Neural cell (in vitro differentiated cells): ENCODE results near the gene PTPRR. TPM values are rescaled to one million over a fixed set of nuclear protein-coding genes. Genes with fewer than 3 reads are reported as not detected.

Experiments
- H2AFZ ChIP-seq: fragments of 200-600, 300-800 bp; sonication (generic), shearing (Covaris generic); 2 replicates; pipeline ENCODE4 v1.6.0; 2014; ENCODE audit warnings: low read depth, mild to moderate bottlenecking, antibody characterized with exemption, low read length, moderate library complexity
- H3F3A ChIP-seq: fragments of 200-600 bp; shearing (Covaris generic); 2 replicates; pipeline ENCODE4 v1.6.1; 2016; ENCODE audit warnings: mild to moderate bottlenecking, moderate library complexity, mixed read lengths, antibody characterized with exemption, low read length; ENCODE audit not compliant: insufficient read depth, poor library complexity, severe bottlenecking
- H3K27ac ChIP-seq: fragments of 200-600, 300-800 bp; sonication (generic), shearing (Covaris generic); 2 replicates; pipeline ENCODE4 v1.5.1; 2014; ENCODE audit warnings: mild to moderate bottlenecking, low read length, moderate library complexity
- H3K27me3 ChIP-seq: fragments of 300-800, 200-600 bp; sonication (generic), shearing (Covaris generic); 2 replicates; pipeline ENCODE4 v1.6.0; 2014; ENCODE audit warnings: mild to moderate bottlenecking, low read depth, low read length, moderate library complexity; ENCODE audit not compliant: insufficient read depth
- H3K36me3 ChIP-seq: fragments of 300-800, 200-600 bp; sonication (generic), shearing (Covaris generic); 2 replicates; pipeline ENCODE4 v1.5.1; 2014; ENCODE audit warnings: mild to moderate bottlenecking, antibody characterized with exemption, low read length, moderate library complexity; ENCODE audit not compliant: insufficient read depth
- H3K4me2 ChIP-seq: fragments of 300-800, 200-600 bp; sonication (generic), shearing (Covaris generic); 2 replicates; pipeline ENCODE4 v1.6.0; 2014; ENCODE audit warnings: mild to moderate bottlenecking, low read length
- H3K4me3 ChIP-seq: fragments of 300-800, 200-600 bp; sonication (generic), shearing (Covaris generic); 2 replicates; pipeline ENCODE4 v1.5.1; 2014; ENCODE audit warnings: mild to moderate bottlenecking, low read length, moderate library complexity
- H3K79me2 ChIP-seq: fragments of 200-600 bp; shearing (Covaris generic); replicated peaks from 2 replicates; pipeline ENCODE4 v1.6.0; 2014; ENCODE audit warnings: mild to moderate bottlenecking, low read length, moderate library complexity; ENCODE audit not compliant: insufficient read depth
- H3K9ac ChIP-seq: fragments of 300-800, 200-600 bp; sonication (generic), shearing (Covaris generic); 2 replicates; pipeline ENCODE4 v1.6.1; 2016; ENCODE audit warnings: mild to moderate bottlenecking, low read length, mixed read lengths
- H3K9me2 ChIP-seq: fragments of 200-600 bp; shearing (Covaris generic); 2 replicates; pipeline ENCODE4 v1.6.1; 2016; ENCODE audit warnings: mild to moderate bottlenecking, low read length, mixed read lengths; ENCODE audit not compliant: insufficient read depth
- H3K9me3 ChIP-seq: fragments of 200-600, 300-800 bp; sonication (generic), shearing (Covaris generic); 2 replicates; pipeline ENCODE4 v1.6.1; 2016; ENCODE audit warnings: mild to moderate bottlenecking, mixed run types, low read length, moderate library complexity, mixed read lengths
- H4K20me1 ChIP-seq: fragments of 200-600 bp; shearing (Covaris generic); 2 replicates; pipeline ENCODE4 v1.6.1; 2016; ENCODE audit warnings: mild to moderate bottlenecking, mixed run types; ENCODE audit not compliant: insufficient read depth
- EP300 ChIP-seq: fragments of 450-650 bp; conservative IDR thresholded peaks from 2 replicates; pipeline ENCODE4 v1.6.1; 2014; ENCODE audit warnings: antibody characterized with exemption, mild to moderate bottlenecking, moderate library complexity; ENCODE audit not compliant: poor library complexity, severe bottlenecking
- EZH2 ChIP-seq: fragments of 200-600, 300-800 bp; shearing (Covaris generic), sonication (generic); IDR thresholded peaks from 2 replicates; pipeline ENCODE4 v1.6.1; 2014; ENCODE audit warnings: antibody characterized with exemption, low read length, borderline replicate concordance, mild to moderate bottlenecking; ENCODE audit not compliant: insufficient read depth, poor library complexity, severe bottlenecking
- MXI1 ChIP-seq: fragments of 450-650 bp; conservative IDR thresholded peaks from 2 replicates; pipeline ENCODE4 v1.6.1; 2014; ENCODE audit warnings: antibody characterized with exemption, mild to moderate bottlenecking; ENCODE audit not compliant: poor library complexity, severe bottlenecking
- POLR2AphosphoS5 ChIP-seq: IDR thresholded peaks from 2 replicates; pipeline ENCODE4 v1.6.1; 2012
- RAD21 ChIP-seq: fragments of 450-650 bp; conservative IDR thresholded peaks from 2 replicates; pipeline ENCODE4 v1.6.1; 2014; ENCODE audit warnings: antibody characterized with exemption, mild to moderate bottlenecking, moderate library complexity
- SMC3 ChIP-seq: fragments of 450-650 bp; conservative IDR thresholded peaks from 2 replicates; pipeline ENCODE4 v1.6.1; 2014; ENCODE audit warnings: antibody characterized with exemption, mild to moderate bottlenecking, moderate library complexity; ENCODE audit not compliant: poor library complexity
- TAF1 ChIP-seq: IDR thresholded peaks from 2 replicates; pipeline ENCODE4 v1.6.1; 2012; ENCODE audit warnings: low read depth
- polyA plus RNA-seq: library from polyadenylated mRNA; depleted of rRNA; stranded (reverse); fragments of >200 nt; gene quantifications from 2 replicates; pipeline ENCODE4 v1.2.3, GENCODE V29; 2014
- TF ChIP-seq, protein P1 (sequence below): IDR thresholded peaks from 2 replicates; pipeline ENCODE4 v1.6.1; 2012; ENCODE audit warnings: borderline replicate concordance
- TF ChIP-seq, protein P2 (sequence below): fragments of 450-650 bp; IDR thresholded peaks from 2 replicates; pipeline ENCODE4 v1.5.1; 2014; ENCODE audit warnings: antibody characterized with exemption, mild to moderate bottlenecking, moderate library complexity; ENCODE audit not compliant: poor library complexity, severe bottlenecking

The PTPRR gene
- polyA plus RNA-seq, 1 donor from 2014 or later = 2.2 TPM

DNA sequence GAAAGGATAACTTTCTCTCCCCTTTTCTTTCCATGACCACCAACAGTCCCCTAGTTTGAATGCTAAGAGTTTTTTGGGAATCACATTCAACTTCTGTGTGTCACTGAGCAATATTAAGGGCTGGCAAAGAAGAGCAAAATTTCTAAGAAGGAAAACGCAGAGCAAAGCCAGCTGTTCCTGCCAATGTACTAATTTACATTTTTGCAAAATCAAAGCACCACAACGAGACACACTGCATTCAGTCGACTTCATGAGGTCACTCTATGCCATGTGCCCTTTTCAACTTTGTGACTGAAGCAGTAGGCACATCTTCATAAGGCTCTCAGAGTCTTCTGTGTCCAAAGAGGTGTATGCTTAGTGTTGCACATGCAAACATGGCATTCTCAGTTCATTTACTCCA is 66.4 kb downstream of the PTPRR start:
- no peak overlapping the region for H3K4me2 ChIP-seq
- no peak for TF ChIP-seq TAF1
- no peak for TF ChIP-seq RAD21
- TF ChIP-seq EP300 = no peak
- TF ChIP-seq MXI1 = no peak
- no peak for TF ChIP-seq SMC3
- TF ChIP-seq EZH2 = no peak
- TF ChIP-seq, protein P1, sequence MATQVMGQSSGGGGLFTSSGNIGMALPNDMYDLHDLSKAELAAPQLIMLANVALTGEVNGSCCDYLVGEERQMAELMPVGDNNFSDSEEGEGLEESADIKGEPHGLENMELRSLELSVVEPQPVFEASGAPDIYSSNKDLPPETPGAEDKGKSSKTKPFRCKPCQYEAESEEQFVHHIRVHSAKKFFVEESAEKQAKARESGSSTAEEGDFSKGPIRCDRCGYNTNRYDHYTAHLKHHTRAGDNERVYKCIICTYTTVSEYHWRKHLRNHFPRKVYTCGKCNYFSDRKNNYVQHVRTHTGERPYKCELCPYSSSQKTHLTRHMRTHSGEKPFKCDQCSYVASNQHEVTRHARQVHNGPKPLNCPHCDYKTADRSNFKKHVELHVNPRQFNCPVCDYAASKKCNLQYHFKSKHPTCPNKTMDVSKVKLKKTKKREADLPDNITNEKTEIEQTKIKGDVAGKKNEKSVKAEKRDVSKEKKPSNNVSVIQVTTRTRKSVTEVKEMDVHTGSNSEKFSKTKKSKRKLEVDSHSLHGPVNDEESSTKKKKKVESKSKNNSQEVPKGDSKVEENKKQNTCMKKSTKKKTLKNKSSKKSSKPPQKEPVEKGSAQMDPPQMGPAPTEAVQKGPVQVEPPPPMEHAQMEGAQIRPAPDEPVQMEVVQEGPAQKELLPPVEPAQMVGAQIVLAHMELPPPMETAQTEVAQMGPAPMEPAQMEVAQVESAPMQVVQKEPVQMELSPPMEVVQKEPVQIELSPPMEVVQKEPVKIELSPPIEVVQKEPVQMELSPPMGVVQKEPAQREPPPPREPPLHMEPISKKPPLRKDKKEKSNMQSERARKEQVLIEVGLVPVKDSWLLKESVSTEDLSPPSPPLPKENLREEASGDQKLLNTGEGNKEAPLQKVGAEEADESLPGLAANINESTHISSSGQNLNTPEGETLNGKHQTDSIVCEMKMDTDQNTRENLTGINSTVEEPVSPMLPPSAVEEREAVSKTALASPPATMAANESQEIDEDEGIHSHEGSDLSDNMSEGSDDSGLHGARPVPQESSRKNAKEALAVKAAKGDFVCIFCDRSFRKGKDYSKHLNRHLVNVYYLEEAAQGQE = no peak
- no peak for TF ChIP-seq POLR2AphosphoS5
- TF ChIP-seq, protein P2, sequence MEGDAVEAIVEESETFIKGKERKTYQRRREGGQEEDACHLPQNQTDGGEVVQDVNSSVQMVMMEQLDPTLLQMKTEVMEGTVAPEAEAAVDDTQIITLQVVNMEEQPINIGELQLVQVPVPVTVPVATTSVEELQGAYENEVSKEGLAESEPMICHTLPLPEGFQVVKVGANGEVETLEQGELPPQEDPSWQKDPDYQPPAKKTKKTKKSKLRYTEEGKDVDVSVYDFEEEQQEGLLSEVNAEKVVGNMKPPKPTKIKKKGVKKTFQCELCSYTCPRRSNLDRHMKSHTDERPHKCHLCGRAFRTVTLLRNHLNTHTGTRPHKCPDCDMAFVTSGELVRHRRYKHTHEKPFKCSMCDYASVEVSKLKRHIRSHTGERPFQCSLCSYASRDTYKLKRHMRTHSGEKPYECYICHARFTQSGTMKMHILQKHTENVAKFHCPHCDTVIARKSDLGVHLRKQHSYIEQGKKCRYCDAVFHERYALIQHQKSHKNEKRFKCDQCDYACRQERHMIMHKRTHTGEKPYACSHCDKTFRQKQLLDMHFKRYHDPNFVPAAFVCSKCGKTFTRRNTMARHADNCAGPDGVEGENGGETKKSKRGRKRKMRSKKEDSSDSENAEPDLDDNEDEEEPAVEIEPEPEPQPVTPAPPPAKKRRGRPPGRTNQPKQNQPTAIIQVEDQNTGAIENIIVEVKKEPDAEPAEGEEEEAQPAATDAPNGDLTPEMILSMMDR = no peak
- no peaks in the 10 kb centered on the region for H3K9me3 ChIP-seq
- no peak overlapping the region for H3K4me3 ChIP-seq
- H3K9ac ChIP-seq = no peak overlapping the region
- no peak overlapping the region for H3K27ac ChIP-seq
- no peaks in the 10 kb centered on the region for H3K79me2 ChIP-seq
- no peaks in the 10 kb centered on the region for H3F3A ChIP-seq
- no peaks in the 10 kb centered on the region for H3K9me2 ChIP-seq
- no peaks in the 10 kb centered on the region for H3K36me3 ChIP-seq
- no peak overlapping the region for H2AFZ ChIP-seq
- H3K27me3 ChIP-seq = no peaks in the 10 kb centered on the region
- H4K20me1 ChIP-seq = no peaks in the 10 kb centered on the region

DNA sequence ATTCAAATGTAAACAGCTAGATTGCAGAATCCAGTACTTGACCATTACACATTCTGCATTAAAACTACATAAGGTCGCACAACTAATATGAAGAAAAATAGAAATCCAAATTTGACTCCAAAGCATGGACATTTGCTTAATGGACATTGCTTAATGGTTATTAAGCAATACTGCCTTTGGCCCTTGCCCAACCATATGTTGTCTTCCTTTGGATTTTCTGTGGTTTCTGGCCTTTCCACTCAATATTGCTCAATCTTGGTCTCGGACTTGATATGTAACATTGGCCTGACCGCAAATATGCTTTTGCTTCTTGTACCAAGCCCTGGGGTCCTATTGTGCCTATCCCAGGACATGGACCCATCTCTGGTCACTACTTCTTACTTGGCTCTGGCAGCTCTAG is 67.2 kb downstream of the PTPRR start:
- H3K27ac ChIP-seq = no peak overlapping the region
- H3K36me3 ChIP-seq = no peaks in the 10 kb centered on the region
- H4K20me1 ChIP-seq = no peaks in the 10 kb centered on the region
- H3K9ac ChIP-seq = no peak overlapping the region
- no peaks in the 10 kb centered on the region for H3K27me3 ChIP-seq
- no peaks in the 10 kb centered on the region for H3K79me2 ChIP-seq
- TF ChIP-seq MXI1 (no peak), POLR2AphosphoS5 (no peak), TAF1 (no peak), SMC3 (no peak), RAD21 (no peak), EP300 (no peak), EZH2 (no peak)
- TF ChIP-seq, protein P2 = no peak
- TF ChIP-seq, protein P1 = no peak
- H3K4me3 ChIP-seq = no peak overlapping the region
- H3F3A ChIP-seq = no peaks in the 10 kb centered on the region
- H3K9me3 ChIP-seq = no peaks in the 10 kb centered on the region
- no peak overlapping the region for H3K4me2 ChIP-seq
- no peaks in the 10 kb centered on the region for H3K9me2 ChIP-seq
- H2AFZ ChIP-seq = no peak overlapping the region
